GM12873 (cell line): ENCODE results near the gene TUBB6.

Experiments used
- CTCF ChIP-seq: IDR thresholded peaks from 2 replicates; pipeline ENCODE4 v1.5.1; 2012; ENCODE audit warnings: low read depth, mild to moderate bottlenecking, moderate library complexity, low read length, control low read depth; ENCODE audit not compliant: insufficient read depth; ENCODE audit errors: missing control alignments

Gene TUBB6

GRCh38 chr18:12309683-12310198 is 1.7 kb downstream of the TUBB6 start:
- no peak for TF ChIP-seq CTCF

GRCh38 chr18:12310762-12311161 is 2.7 kb downstream of the TUBB6 start:
- TF ChIP-seq CTCF = no peak

GRCh38 chr18:12312976-12313375 is 4.9 kb downstream of the TUBB6 start:
- no peak for TF ChIP-seq CTCF

GRCh38 chr18:12313530-12314245 is 5.6 kb downstream of the TUBB6 start:
- TF ChIP-seq CTCF = no peak

- no peak for TF ChIP-seq CTCF
Measured at GRCh38 chr18:12314591-12315305, 6.7 kb downstream of the TUBB6 start.

GRCh38 chr18:12315490-12315889 is 7.4 kb downstream of the TUBB6 start:
- no peak for TF ChIP-seq CTCF

- no peak for TF ChIP-seq CTCF
Measured at GRCh38 chr18:12315911-12316310, 7.9 kb downstream of the TUBB6 start.
